ENCODE data around the gene OSER1. TPM values are rescaled to one million over a fixed set of nuclear protein-coding genes. Genes with fewer than 3 reads are reported as not detected.

OSER1 gene
- total RNA-seq, 1 experiment from 2014 or later, result 24.3 TPM

- H3K27ac Mint-ChIP-seq, result no peak overlapping the region; the same call in 1 of the 2 replicates
- CTCF ChIA-PET, result interaction anchor here (0.5 to 4.1 kb wide), 30 partner anchors 9 to 253 kb away, joined by 3 to 25 read pairs (median 4); partner anchors contain the start of genes FITM2, GDAP1L1, JPH2 and OSER1
These were observed 12.2 kb upstream of the OSER1 start for GRCh38 chr20:44222633-44223368.

GRCh38 chr20:44222027-44222426 lies 11.5 kb upstream of the OSER1 start:
- peaks cover 17% of the 10 kb centered on the region for H3K4me1 Mint-ChIP-seq
- ATAC-seq (no peak), DNase-seq (ENCODE audit: low spot score) (no peak)
- no peak for TF ChIP-seq MYBL2 (CRISPR knock-in tag; IDR thresholded peaks at IDR 0.05)
- no peak for TF ChIP-seq MXD4 (CRISPR knock-in tag; IDR thresholded peaks at IDR 0.05; ENCODE audit: borderline replicate concordance)
- H3K27ac Mint-ChIP-seq, result no peak overlapping the region
- no peaks in the 10 kb centered on the region for H3K36me3 Mint-ChIP-seq
- ChIA-PET POLR2A (no interaction called here), CTCF (interaction anchor here (1.6 to 4.1 kb wide), 5 partner anchors 10 to 124 kb away, joined by 5 to 25 read pairs (median 12); partner anchors contain the start of genes FITM2, GDAP1L1 and OSER1)
- no peaks in the 10 kb centered on the region for H3K9me3 Mint-ChIP-seq
- H3K27me3 Mint-ChIP-seq (ENCODE audit: low read depth), result no peaks in the 10 kb centered on the region
- no peak overlapping the region for H3K4me3 Mint-ChIP-seq

More at GRCh38 chr20:44222633-44223368, 12.2 kb upstream of the OSER1 start:
- Mint-ChIP-seq H3K4me3 (no peak overlapping the region), H3K9me3 (no peaks in the 10 kb centered on the region), H3K4me1 (peaks cover 12% of the 10 kb centered on the region), H3K36me3 (no peaks in the 10 kb centered on the region), H3K27me3 (ENCODE audit: low read depth) (no peaks in the 10 kb centered on the region)
- DNase-seq (ENCODE audit: low spot score) (peak; percentile 64), ATAC-seq (peak; percentile 94)
- TF ChIP-seq CBFB (CRISPR knock-in tag; IDR thresholded peaks at IDR 0.05; ENCODE audit: low read depth), result no peak
- POLR2A ChIA-PET, result no interaction called here

GRCh38 chr20:44221368-44221954 lies 10.9 kb upstream of the OSER1 start:
- ATAC-seq, result no peak
- Mint-ChIP-seq H3K9me3 (no peaks in the 10 kb centered on the region), H3K36me3 (no peaks in the 10 kb centered on the region), H3K27me3 (ENCODE audit: low read depth) (no peaks in the 10 kb centered on the region), H3K4me1 (peaks cover 17% of the 10 kb centered on the region), H3K27ac (no peak overlapping the region), H3K4me3 (no peak overlapping the region)
- no peak for TF ChIP-seq CDX4 (CRISPR knock-in tag; IDR thresholded peaks at IDR 0.05; ENCODE audit: borderline replicate concordance)
- ChIA-PET CTCF (interaction anchor here (1.9 to 4.1 kb wide), 4 partner anchors 10 to 124 kb away, joined by 5 to 25 read pairs (median 18); partner anchors contain the start of genes FITM2 and GDAP1L1), POLR2A (no interaction called here)
- no peak for DNase-seq (ENCODE audit: low spot score)

GRCh38 chr20:44219791-44220190 lies 9.2 kb upstream of the OSER1 start:
- H3K36me3 Mint-ChIP-seq, result no peaks in the 10 kb centered on the region
- H3K4me1 Mint-ChIP-seq, result peaks cover 21% of the 10 kb centered on the region
- DNase-seq (ENCODE audit: low spot score), result no peak
- H3K27me3 Mint-ChIP-seq (ENCODE audit: low read depth), result no peaks in the 10 kb centered on the region
- CTCF ChIA-PET, result interaction anchor here (0.6 to 4.0 kb wide), 4 partner anchors 11 to 170 kb away, joined by 3 to 45 read pairs (median 22); partner anchors contain the start of gene FITM2
- TF ChIP-seq SOX15 (CRISPR knock-in tag; IDR thresholded peaks at IDR 0.05), result no peak
- no peak for TF ChIP-seq GABPB1 (CRISPR knock-in tag; IDR thresholded peaks at IDR 0.05)
- no peak for TF ChIP-seq ATF1 (CRISPR knock-in tag; IDR thresholded peaks at IDR 0.05)
- no peak for TF ChIP-seq MYBL2 (CRISPR knock-in tag; IDR thresholded peaks at IDR 0.05)
- TF ChIP-seq JAZF1 (CRISPR knock-in tag; IDR thresholded peaks at IDR 0.05), result no peak
- no peak for TF ChIP-seq ATF6 (CRISPR knock-in tag; IDR thresholded peaks at IDR 0.05)
- TF ChIP-seq ZMAT4 (CRISPR knock-in tag; IDR thresholded peaks at IDR 0.05), result no peak
- TF ChIP-seq MXD4 (CRISPR knock-in tag; IDR thresholded peaks at IDR 0.05; ENCODE audit: borderline replicate concordance), result no peak
- no peak for TF ChIP-seq ATF2 (CRISPR knock-in tag; IDR thresholded peaks at IDR 0.05; ENCODE audit: borderline replicate concordance, low read depth)
- TF ChIP-seq FOXK1 (CRISPR knock-in tag; IDR thresholded peaks at IDR 0.05), result no peak
- no peak for TF ChIP-seq SMAD3 (CRISPR knock-in tag; IDR thresholded peaks at IDR 0.05; ENCODE audit: borderline replicate concordance)
- no peak for TF ChIP-seq RORB (CRISPR knock-in tag; IDR thresholded peaks at IDR 0.05)
- no peak for TF ChIP-seq USF1 (CRISPR knock-in tag; IDR thresholded peaks at IDR 0.05)
- no peak for TF ChIP-seq ESRRA (CRISPR knock-in tag; IDR thresholded peaks at IDR 0.05; ENCODE audit: borderline replicate concordance)
- peak overlapping the region; percentile 51; the same call in 1 of the 2 replicates for H3K27ac Mint-ChIP-seq
- ATAC-seq, result no peak
- H3K9me3 Mint-ChIP-seq, result no peaks in the 10 kb centered on the region
- POLR2A ChIA-PET, result no interaction called here
- H3K4me3 Mint-ChIP-seq, result no peak overlapping the region
